ENCODE data around the gene F2RL1. TPM values are rescaled to one million over a fixed set of nuclear protein-coding genes. Genes with fewer than 3 reads are reported as not detected.

Gene F2RL1
- total RNA-seq, 1 donor from 2014 or later: 0.52 TPM

Small RNA genes lying within 50 kb of the gene (small RNA-seq; reads per million reads assigned to genes)
- gene RN7SL208P: not detected

Other genes with a start within 250 kb of the F2RL1 start
- gene F2RL2, start 195.6 kb upstream of the F2RL1 start, total RNA-seq: under 0.01 TPM
- gene F2R, start 102.9 kb upstream of the F2RL1 start, total RNA-seq: 13.0 TPM
- not detected for gene S100Z, start 31.0 kb downstream of the F2RL1 start, total RNA-seq
- gene CRHBP, start 134.0 kb downstream of the F2RL1 start, total RNA-seq: not detected
- gene AGGF1, start 211.4 kb downstream of the F2RL1 start, total RNA-seq: 10.4 TPM